Breast epithelium (tissue), 3 donors: Measurements from ENCODE around the gene OR51M1.

ENCODE experiments used
- POLR2A ChIP-seq: fragments of 450-650 bp; IDR thresholded peaks from one replicate; pipeline ENCODE4 v1.6.1; 2016; ENCODE audit warnings: antibody characterized with exemption, mild to moderate bottlenecking, moderate library complexity
- POLR2AphosphoS5 ChIP-seq, 3 donors: sonication (generic); formaldehyde crosslinking; IDR thresholded peaks; one replicate each; pipeline ENCODE4 v1.6.1; 2017; ENCODE audit warnings: antibody characterized with exemption in 3 of 3
- TF ChIP-seq, protein P1 (sequence below), 3 donors: fragments of 450-650 bp; IDR thresholded peaks; one replicate each; pipeline ENCODE4 v1.5.1; 2016 to 2017; ENCODE audit warnings: antibody characterized with exemption in 3 of 3, mild to moderate bottlenecking in 3 of 3, moderate library complexity in 3 of 3

DNA sequence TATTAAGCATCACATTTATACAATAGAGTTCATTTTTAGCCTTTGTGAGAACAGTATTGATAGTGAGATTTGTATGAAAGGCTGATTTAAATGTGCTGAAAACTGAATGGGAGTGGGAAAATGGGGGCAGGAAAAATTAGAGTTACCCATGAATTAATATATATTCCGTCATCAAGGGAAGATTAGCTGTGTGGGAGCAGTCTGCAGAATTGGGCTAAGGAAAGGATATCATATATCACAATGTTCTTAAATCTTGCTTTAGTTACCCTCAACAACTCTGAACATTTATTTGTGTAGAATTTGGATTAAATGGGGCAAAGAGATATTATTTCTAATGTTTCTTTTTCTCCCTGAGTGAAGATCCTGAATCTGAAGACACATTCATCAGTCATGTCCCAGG is 38.2 kb downstream of the OR51M1 start, which contains the start of gene OR51Q1:
- TF ChIP-seq POLR2A: no peak
- TF ChIP-seq, protein P1, sequence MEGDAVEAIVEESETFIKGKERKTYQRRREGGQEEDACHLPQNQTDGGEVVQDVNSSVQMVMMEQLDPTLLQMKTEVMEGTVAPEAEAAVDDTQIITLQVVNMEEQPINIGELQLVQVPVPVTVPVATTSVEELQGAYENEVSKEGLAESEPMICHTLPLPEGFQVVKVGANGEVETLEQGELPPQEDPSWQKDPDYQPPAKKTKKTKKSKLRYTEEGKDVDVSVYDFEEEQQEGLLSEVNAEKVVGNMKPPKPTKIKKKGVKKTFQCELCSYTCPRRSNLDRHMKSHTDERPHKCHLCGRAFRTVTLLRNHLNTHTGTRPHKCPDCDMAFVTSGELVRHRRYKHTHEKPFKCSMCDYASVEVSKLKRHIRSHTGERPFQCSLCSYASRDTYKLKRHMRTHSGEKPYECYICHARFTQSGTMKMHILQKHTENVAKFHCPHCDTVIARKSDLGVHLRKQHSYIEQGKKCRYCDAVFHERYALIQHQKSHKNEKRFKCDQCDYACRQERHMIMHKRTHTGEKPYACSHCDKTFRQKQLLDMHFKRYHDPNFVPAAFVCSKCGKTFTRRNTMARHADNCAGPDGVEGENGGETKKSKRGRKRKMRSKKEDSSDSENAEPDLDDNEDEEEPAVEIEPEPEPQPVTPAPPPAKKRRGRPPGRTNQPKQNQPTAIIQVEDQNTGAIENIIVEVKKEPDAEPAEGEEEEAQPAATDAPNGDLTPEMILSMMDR (IDR thresholded peaks at IDR 0.05): no peak
- no peak for TF ChIP-seq POLR2AphosphoS5 (IDR thresholded peaks at IDR 0.05)
